HL-60/S4 (cell line): ENCODE data around the gene RAD51.
"Not testable (repeated sequence)": the region's sequence is repeated elsewhere in the genome, so short reads cannot be mapped to it uniquely, and the experiment has no call there.

Experiments
- in situ Hi-C: fragments of 300-500 bp; cut with MboI; formaldehyde crosslinking; loops from 2 replicates; pipeline ENCODE4 v1.14.3; 2022; ENCODE audit warnings: low sequenced_read_pairs

The RAD51 gene

DNA sequence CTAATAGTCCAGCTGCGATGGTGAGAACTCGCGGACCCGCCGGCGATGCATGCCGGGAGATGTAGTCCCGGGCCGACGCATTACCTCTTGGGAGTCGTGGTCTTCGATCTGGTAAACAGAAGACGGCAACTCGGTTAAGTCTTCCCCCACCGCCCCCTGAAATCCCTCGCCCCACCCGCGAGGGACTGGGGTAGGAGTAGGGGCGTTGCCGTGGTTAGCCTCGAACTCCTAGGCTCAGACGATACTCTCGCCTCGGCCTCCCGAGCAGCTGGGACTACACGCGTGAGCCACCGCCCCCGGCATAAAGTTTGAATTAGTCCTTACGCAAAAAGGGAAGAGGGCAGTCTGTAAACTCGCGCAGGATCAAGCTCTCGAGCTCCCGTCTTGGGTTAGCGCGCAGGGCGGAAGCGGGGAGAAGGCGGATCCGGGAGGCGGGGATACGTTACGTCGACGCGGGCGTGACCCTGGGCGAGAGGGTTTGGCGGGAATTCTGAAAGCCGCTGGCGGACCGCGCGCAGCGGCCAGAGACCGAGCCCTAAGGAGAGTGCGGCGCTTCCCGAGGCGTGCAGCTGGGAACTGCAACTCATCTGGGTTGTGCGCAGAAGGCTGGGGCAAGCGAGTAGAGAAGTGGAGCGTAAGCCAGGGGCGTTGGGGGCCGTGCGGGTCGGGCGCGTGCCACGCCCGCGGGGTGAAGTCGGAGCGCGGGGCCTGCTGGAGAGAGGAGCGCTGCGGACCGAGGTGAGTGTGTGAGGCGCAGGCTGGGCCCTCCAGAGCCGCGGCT is at the start of gene RAD51:
Gene RAD51 (plus strand): TSS at position 487 of the 781 bp plus-strand sequence. CDS start 3,585 bp downstream, outside the sequence.
- in situ Hi-C loops, result no loop called here

DNA sequence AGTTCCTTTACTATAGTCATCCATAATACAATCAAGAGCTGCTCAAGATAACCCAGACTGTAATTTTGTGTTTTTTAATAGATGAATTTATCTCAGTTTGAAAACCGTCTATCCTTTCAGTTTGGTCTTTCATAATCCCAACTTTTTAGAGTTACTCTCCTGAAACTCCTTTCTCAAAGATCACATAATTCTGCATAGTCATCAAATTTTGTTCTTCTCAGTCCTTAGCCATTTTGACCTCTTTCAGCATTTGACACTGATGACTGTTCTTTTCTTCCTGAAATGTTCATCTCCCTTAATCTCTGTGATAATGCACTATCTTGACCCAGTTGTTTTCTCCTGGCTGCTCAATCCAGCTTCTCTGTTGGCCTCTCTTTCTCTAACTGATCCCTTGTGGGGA is 47.5 kb upstream of the RAD51 start:
- in situ Hi-C loops, result no loop called here

DNA sequence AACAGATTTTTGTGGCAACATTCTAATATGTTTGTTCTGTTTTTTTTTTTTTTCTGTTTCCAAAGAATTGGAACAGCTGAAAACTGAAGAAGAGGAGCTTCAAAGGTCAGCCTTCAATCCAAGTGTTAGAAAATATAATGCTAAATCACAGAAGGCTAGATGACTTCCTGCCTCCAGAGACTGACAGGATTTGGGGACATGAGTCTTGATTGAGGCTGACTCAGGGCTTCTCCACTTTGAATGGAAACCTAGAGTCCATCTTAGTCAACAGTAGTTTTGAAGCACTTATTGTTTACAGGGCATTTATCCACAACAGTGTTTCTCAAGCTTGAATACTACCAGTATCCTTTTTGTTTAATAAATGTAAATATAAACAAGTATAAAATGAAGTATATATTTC is 44.5 kb upstream of the RAD51 start:
- in situ Hi-C loops, result no loop called here

DNA sequence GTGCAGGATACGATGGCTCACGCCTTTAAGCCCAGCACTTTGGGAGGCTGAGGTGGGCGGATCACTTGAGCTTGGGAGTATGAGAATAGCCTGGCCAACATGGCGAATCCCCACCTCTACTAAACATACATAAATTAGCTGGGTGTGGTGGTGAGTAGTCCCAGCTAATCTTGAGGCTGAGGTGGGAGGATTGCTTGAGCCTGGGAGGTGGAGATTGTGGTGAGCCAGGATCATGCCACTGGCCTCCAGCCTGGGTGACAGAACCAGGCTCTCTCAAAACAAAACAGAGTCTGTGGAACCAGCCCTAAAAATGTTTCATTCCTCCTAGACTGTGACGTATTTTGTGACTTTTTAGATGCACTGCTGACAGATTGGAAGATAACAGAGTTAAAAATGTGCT is 34.3 kb upstream of the RAD51 start:
- in situ Hi-C loops, result no loop called here

DNA sequence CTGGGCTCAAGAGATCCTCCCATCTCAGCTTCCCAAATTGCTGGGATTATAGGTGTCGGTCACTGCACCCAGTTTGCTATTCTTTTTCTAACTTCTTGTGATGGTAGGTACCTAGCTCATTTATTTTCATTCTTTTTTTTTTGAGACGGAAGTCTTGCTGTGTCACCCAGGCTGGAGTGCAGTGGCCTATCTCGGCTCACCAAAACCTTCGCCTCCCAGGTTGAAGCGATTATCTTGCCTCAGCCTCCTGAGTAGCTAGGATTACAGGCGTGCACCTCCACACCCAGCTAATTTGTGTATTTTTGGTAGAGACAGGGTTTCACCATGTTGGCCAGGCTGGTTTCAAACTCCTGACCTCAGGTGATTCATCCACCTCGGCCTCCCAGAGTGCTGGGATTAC is 30.1 kb upstream of the RAD51 start:
- in situ Hi-C loops, result no loop called here

DNA sequence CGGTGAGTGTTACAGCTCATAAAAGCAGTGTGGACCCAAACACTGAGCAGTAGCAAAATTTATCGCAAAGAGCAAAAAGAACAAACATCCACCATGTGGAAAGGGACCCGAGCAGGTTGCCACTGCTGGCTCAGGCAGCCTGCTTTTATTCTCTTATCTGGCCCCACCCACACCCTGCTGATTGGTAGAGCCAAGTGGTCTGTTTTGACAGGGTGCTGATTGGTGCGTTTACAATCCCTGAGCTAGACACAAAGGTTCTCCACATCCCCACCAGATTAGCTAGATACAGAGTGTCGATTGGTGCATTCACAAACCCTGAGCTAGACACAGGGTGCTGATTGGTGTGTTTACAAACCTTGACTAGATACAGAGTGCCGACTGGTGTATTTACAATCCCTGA is 18.7 kb upstream of the RAD51 start:
- in situ Hi-C loops, result not testable (repeated sequence)

DNA sequence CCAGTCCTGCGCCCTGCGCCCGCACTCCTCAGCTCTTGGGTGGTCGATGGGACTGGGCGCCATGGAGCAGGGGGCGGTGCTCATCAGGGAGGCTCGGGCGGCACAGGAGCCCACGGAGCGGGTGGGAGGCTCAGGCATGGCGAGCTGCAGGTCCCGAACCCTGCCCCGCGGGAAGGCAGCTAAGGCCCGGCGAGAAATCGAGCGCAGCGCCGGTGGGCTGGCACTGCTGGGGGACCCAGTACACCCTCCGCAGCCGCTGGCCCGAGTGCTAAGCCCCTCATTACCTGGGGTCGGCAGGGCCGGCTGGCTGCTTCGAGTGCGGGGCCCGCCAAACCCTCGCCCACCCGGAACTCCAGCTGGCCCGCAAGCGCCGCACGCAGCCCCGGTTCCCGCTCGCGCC is 18.1 kb upstream of the RAD51 start:
- in situ Hi-C loops, result not testable (repeated sequence)

DNA sequence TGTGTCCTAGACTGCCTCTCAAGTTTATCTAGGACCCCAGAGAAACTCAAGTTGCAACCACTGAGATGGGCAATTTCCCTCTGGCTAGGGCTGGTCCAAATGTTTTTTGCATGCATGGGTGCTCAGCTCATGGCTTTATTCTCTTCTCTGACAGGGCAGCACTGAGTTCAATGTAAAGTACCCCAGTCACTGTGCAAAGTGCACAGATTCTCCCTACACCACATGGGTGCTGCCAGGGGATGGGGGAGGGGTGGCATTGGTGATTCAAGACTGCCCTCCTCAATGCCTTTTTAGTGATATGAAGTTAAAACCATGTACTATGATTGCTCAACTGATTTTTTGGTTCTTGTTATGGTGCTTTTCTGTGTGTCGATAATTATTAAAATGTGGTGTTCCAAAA is 14.8 kb upstream of the RAD51 start:
- in situ Hi-C loops, result no loop called here

DNA sequence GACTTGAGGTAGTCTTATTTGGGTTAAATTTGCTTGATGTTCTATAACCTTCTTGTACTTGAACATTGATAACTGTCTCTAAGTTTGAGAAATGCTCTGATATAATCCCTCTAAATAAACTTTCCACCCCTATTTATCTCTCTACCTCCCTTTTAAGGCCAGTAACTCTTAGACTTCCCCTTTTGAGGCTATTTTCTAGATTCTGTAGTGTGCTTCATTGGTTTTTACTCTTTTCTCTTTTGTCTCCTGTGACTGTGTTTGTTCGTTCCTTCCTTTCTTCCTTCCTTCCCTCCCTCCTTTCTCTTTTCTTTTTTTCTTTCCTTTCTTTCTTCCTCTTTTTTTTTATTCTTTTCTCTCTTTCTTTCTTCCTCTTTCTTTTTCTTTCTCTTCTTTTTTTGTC is 14.0 kb upstream of the RAD51 start:
- in situ Hi-C loops, result not testable (repeated sequence)

DNA sequence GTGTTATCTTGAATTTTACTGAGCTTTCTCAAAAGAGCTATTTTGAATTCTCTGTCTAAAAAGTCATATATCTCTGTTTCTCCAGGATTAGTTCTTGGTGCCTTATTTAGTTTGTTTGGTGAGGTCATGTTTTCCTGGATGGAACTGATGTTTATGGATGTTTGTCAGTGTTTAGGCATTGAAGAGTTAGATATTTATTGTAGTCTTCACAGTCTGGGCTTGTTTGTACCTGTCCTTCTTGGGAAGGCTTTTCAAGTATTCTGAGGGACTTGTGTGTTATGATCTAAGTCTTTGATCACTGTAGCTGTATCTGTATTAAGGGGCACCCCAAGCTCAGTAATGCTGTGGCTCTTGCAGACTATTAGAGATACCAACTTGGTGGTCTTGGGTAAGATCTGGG is 10.6 kb upstream of the RAD51 start:
- in situ Hi-C loops, result no loop called here

DNA sequence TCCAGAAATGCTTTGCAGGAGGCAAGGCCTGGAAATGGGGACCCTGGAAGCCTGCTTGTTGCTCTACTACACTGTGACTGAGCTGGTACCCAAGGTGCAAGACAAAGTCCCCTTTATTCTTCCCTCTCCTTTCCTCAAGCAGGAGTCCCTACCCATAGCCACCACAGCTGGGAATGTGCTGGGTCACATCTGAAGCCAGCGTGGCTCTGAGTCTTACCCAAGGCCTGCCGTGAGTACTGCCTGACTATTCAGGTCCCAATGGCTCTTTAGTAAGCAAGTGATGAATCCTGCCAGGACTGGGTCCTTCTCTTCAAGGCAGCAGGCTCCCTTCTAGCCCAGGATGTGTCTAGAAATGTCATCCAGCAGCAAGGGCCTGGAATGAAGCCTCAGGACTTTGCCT is 9.6 kb upstream of the RAD51 start:
- in situ Hi-C loops, result no loop called here

DNA sequence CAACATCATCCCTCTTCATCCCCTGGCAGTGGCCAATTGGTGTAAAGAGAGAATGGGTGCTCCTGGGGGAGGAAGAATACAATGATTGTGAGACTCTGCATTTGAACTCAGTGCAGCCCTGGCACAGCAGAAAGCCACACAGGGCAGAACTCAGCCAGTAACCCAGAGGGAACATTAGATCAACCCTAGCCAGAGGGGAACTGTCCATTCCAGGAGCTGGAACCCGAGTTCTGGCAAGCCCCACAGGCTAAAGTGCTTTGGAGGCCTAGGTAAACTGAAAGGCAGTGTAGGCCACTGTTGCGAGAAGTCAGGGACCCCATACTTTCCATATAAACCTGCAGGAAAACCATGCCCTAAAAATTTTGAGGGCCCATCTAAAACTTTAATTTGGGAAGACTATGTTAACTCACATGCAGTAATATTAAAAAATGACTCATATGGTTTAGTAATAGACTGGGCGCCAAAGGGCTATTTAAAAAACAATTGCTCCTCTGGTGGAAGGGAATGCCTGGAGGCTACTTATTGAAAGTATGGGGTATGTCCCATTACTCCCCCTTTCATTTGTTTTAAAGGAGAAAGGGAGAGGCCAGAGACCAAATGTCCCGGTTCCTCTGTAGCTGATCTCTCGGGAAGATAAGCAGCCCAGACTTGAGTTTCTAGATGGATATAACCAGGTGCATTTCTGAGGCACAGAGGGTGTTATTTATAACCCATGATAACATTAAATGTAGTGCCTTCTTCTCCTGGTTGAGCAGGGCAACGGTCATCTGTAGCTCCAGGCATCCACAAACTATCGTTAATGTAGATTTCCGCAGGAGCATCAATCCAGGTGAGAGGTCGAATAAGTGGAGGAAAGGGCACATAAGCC is 5.8 kb upstream of the RAD51 start:
- in situ Hi-C loops, result no loop called here

DNA sequence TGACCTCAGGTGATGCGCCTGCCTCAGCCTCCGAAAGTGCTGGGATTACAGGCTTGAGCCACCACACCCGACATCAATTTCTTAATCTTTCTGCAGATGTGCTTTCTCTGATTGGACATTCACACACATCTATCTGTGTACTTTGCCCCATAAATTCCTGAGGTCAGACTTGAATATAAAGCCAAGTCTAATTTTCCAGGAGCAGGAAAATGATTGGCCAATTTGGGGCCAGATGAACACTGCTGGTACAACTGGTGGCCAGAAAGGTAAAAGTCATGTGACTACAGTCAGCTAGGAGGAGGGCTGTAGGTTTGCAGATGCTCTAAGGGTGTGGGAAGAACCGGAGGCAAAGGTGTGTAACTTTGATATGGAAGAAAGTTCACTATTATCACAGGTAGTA is 3.2 kb upstream of the RAD51 start:
- in situ Hi-C loops, result no loop called here

DNA sequence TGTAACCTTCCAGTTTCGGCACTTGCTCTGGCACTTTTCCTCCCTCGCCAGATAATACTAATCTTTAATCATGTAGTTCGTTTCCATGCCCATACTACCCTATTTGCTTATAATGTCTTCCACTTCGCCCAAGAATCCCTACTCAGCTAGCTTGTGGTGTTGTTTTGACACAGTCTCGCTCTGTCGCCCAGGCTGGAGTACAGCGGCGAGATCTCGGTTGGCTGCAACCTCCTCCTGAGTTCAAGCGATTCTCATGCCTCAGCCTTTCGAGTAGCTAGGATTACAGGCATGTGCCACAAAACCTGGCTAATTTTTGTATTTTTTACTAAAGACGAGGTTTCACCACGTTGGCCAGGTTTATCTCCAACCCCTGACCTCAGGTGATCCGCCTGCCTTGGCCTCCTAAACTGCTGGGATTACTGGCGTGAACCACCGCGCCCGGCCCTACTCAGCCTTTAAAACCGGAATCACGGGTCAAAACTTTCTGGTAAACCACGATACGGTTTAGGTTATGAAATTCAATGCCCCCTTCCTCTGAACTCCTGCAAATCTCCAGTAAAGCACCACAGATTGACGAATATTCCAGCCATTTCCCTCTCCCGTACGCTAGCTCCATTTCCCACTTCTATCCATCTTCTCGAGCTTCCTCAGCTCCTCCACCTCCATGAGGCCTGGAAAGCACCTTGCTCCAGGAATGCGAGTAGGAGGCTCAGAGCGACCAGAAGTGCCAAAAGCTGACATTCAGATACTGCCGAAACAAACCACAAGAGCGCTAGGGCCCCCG is 878 bp upstream of the RAD51 start:
- in situ Hi-C loops, result no loop called here

DNA sequence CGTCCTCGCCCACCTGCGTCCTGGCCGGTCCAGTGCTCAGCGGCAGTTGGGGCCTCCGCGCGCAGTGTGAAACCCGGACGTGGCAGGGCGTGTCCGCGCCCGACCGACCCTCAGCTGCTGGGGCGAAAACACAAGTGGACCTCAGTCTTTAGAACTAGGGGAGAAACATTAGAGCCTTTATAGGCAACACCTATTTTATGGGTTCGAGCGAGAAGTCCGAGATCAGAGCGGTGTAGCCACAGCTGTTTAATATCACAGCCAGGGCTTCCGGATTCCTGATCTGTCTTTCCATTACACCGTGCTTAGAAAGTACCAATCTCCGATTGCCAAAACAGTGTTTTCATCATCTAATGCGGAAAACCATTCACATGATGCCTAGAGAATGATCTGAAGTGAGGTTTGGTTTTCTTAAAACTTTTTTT is 506 bp downstream of the RAD51 start:
- in situ Hi-C loops, result no loop called here

DNA sequence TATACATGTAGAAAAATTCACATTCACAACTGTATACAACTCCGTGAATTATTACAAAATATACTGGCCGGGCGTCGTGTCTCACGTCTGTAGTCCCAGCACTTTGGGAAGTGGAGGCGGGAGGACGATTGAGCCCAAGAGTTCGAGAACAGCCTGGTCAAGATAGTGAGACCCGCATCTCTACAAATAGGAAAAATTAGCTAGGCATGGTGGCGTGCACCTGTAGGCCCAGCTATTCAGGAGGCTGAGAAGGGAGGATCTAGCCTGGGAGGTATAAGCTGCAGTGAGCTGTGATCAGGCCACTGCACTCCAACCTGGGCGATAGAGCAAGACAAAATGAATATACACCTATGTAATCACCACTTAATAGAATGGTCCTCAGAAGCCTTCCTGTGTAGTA is 1.3 kb downstream of the RAD51 start:
- in situ Hi-C loops, result no loop called here

DNA sequence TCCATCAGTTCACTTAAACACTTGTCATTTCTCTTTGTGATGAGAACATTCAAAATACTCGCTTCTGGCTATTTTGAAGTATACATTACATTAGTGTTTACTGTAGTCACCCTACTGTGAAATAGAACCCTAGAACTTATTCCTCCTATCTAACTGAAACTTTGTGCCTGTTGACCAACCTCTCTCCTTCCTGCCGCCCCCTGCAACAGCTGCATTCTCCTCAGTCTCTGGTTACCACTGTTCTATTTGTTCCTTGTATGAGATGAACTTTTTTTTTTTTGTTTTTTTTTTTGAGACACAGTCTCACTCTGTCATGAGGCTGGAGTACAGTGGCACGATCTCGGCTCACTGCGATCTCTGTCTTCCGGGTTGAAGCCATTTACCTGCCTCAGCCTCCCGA is 2.9 kb downstream of the RAD51 start:
- in situ Hi-C loops, result no loop called here

DNA sequence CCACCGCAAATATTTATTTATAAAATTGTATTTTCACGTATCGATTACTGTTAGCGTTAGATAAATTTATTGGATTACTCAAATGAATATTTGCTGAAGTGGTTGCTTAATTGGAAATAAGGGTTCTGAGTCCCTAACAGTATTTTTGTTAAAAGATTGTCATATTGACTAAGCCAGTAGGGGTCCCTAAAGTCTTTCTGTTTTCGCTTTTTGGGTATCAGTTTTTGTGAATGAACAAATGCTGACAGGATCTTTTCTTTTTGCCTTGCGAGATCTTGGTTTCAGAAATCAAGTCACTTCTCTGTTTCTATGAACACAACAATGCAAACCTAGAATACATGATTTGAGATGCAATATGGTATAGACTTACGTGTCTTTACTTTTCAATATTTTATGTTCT is 7.1 kb downstream of the RAD51 start:
- in situ Hi-C loops, result no loop called here

DNA sequence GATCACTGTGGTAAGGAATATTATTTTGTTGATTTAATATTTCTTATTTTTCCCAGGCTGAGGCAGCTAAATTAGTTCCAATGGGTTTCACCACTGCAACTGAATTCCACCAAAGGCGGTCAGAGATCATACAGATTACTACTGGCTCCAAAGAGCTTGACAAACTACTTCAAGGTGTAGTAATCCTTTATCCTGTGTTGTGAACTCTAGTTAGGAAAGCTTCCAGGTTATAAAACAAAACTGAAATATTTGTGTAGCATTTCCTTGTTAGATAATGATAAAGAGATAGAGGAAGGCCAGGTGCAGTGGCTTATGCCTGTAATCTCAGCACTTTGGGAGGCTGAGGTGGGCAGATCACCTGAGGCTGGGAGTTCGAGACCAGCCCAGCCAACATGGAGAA is 11.1 kb downstream of the RAD51 start:
- in situ Hi-C loops, result no loop called here

DNA sequence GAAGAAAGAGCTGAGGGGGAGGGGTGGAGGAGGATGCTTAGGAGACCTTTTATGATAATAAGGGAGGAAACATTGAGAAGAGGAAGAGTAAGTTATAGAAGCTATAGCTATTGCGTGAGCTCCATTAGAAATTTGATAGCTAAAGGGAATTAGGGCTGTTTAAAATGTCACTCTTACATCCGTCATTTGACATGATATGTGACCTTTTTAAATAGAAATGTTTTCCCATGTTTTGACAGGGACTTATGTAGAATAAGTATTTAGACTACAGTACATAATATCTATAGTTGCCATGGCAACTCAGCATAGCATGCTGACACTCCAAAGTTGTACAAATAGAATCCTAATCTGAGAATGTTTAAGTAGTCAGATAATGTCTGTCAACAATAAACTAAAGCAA is 19.2 kb downstream of the RAD51 start:
- in situ Hi-C loops, result no loop called here

DNA sequence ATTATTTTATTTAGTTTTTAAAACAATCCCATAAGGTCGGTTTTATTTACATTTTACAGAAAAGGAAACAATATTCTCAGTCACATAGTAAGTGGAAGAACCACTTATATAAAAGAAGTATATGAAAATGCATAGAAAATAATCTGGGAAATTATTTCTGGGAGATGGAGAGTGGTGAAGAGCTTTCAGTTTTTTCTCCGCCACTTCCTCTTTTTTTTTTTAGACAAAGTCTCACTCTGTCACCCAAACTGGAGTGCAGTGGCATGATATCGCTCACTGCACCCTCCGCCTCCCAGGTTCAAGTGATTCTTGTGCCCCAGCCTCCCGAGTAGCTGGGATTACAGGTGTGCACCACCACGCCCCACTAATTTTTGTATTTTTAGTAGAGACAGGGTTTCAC is 21.2 kb downstream of the RAD51 start:
- in situ Hi-C loops, result no loop called here
